Vagina (tissue), 2 donors: ENCODE data around the gene FCAMR.

Experiments
- POLR2A ChIP-seq, 2 donors: fragments of 450-650 bp; IDR thresholded peaks; one replicate each; pipeline ENCODE4 v1.6.1; 2017; ENCODE audit warnings: antibody characterized with exemption in 2 of 2, mild to moderate bottlenecking in 2 of 2, moderate library complexity in 2 of 2
- POLR2AphosphoS5 ChIP-seq, 2 donors: sonication (generic); formaldehyde crosslinking; IDR thresholded peaks; one replicate each; pipeline ENCODE4 v1.9.0; 2017; ENCODE audit warnings: antibody characterized with exemption in 2 of 2, mild to moderate bottlenecking in 2 of 2, low read depth in 1 of 2; ENCODE audit not compliant: insufficient read depth in 1 of 2
- TF ChIP-seq, protein P1 (sequence below), 3 experiments: fragments of 450-650 bp in 2 of 3; fragments of 200-600 bp in 1 of 3; sonication (generic) in 1 of 3; IDR thresholded peaks; one replicate each; pipeline ENCODE4 v1.5.1; 2017 to 2019; ENCODE audit warnings: antibody characterized with exemption in 3 of 3, mild to moderate bottlenecking in 2 of 3, moderate library complexity in 2 of 3

DNA sequence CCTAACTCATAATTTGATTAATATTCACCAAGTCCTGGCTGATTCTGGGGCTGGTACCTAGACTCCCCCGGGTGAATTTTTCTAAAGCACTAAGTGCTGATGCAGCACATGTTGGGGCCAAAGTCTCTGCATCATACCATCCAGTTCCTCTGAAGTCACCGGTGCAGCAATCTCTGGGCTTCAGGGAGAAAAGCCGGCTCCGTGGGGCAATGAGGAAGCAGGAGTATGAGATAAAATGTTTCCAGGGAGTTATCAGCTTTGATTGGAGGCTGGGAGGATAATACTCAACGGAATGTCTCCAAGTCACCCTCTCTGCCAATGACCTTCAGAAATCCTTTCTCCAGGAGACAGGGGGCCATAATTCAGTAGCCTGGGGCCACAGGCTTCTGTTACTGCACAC lies 1.2 kb downstream of the FCAMR start:
- TF ChIP-seq POLR2A (IDR thresholded peaks at IDR 0.05) (no peak), POLR2AphosphoS5 (IDR thresholded peaks at IDR 0.05; ENCODE audit: insufficient read depth in 1 of 2, low read depth in 1 of 2) (no peak)
- TF ChIP-seq, protein P1, sequence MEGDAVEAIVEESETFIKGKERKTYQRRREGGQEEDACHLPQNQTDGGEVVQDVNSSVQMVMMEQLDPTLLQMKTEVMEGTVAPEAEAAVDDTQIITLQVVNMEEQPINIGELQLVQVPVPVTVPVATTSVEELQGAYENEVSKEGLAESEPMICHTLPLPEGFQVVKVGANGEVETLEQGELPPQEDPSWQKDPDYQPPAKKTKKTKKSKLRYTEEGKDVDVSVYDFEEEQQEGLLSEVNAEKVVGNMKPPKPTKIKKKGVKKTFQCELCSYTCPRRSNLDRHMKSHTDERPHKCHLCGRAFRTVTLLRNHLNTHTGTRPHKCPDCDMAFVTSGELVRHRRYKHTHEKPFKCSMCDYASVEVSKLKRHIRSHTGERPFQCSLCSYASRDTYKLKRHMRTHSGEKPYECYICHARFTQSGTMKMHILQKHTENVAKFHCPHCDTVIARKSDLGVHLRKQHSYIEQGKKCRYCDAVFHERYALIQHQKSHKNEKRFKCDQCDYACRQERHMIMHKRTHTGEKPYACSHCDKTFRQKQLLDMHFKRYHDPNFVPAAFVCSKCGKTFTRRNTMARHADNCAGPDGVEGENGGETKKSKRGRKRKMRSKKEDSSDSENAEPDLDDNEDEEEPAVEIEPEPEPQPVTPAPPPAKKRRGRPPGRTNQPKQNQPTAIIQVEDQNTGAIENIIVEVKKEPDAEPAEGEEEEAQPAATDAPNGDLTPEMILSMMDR (IDR thresholded peaks at IDR 0.05), result no peak
